Retinal pigment epithelial cell (primary cell): Measurements from ENCODE around the gene PSME3.
"Not testable (repeated sequence)": the region's sequence is repeated elsewhere in the genome, so short reads cannot be mapped to it uniquely, and the experiment has no call there.

Experiments used
- DNase-seq: peaks from one replicate; pipeline ENCODE4 v3.0.0-alpha.2; 2010; ENCODE audit warnings: low read depth
- H3K4me3 ChIP-seq: 2 replicates; pipeline ENCODE4 v1.5.1; 2011; ENCODE audit warnings: mild to moderate bottlenecking, low read length, control low read depth, moderate library complexity
- CTCF ChIP-seq: conservative IDR thresholded peaks from 2 replicates; pipeline ENCODE4 v1.5.1; 2011; ENCODE audit warnings: low read depth, low read length, control low read depth, inconsistent platforms

Gene PSME3

GRCh38 chr17:42872251-42872965, 39.2 kb downstream of the PSME3 start:
- no peak for TF ChIP-seq CTCF
- no peak overlapping the region for H3K4me3 ChIP-seq
- no peak for DNase-seq

DNA sequence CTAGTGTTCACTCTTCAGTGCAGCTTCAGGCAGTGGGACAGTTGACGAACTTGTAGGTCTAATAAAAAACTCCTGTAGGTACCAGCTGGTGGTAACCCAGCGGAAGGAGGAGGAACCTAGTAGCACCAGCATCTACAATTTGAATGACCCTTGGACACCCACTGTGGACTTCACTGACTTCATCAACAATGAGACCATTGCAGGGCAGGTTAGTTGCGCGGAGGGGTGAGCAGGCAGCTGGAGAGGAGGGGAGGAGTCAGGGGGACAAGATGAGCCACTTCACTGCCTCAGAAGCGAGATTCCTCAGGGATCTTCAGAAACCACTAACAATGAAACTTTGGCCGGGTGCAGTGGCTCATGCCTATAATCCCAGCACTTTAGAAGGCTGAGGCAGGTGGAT, 40.1 kb downstream of the PSME3 start:
- no peak overlapping the region for H3K4me3 ChIP-seq
- no peak for DNase-seq
- no peak for TF ChIP-seq CTCF

DNA sequence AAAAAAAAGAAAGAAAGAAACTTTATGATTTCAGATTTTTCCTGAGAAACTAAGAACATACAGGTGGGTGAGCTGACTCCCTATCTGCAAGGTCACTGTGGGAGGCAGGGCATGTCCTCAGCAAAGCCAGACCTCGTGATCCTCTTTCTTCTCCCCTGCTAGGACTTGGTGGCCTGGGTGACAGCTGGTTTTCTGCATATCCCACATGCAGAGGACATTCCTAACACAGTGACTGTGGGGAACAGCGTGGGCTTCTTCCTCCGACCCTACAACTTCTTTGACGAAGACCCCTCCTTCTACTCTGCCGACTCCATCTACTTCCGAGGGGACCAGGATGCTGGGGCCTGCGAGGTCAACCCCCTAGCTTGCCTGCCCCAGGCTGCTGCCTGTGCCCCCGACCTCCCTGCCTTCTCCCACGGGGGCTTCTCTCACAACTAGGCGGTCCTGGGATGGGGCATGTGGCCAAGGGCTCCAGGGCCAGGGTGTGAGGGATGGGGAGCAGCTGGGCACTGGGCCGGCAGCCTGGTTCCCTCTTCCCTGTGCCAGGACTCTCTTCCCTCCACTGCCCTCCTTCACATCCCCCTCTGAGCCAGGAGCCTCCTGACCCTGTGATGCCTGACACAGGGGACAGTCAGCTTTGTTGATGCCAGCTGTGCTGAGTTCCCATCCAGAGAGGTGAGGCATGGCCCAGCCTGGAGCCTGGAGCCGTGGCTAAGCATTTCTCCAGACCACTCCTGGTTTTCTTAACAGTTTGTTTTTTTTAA, 40.9 kb downstream of the PSME3 start:
- not testable (repeated sequence) for DNase-seq, H3K4me3 ChIP-seq

DNA sequence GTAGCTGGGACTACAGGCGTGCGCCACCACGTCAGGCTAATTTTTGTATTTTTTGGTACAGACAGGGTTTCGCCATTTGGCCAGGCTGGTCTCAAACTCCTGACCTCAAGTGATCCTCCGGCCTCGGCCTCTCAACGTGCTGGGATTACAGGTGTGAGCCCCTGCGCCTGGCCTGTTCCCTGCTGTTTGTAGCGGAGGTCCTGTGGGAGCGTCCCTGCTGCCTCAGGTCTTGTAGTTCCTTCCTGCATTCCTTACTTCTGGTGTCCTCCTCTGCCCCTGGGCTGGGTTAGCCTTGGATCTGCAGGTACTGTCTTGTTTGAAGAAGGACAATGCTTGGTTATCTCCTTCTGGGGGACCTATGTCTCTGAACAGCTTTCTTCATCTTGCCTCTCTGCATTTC, 43.8 kb downstream of the PSME3 start:
- no peak overlapping the region for H3K4me3 ChIP-seq
- DNase-seq: no peak
- TF ChIP-seq CTCF: no peak

GRCh38 chr17:42878123-42878880, 45.1 kb downstream of the PSME3 start:
- H3K4me3 ChIP-seq: no peak overlapping the region
- DNase-seq: no peak
- TF ChIP-seq CTCF: no peak

DNA sequence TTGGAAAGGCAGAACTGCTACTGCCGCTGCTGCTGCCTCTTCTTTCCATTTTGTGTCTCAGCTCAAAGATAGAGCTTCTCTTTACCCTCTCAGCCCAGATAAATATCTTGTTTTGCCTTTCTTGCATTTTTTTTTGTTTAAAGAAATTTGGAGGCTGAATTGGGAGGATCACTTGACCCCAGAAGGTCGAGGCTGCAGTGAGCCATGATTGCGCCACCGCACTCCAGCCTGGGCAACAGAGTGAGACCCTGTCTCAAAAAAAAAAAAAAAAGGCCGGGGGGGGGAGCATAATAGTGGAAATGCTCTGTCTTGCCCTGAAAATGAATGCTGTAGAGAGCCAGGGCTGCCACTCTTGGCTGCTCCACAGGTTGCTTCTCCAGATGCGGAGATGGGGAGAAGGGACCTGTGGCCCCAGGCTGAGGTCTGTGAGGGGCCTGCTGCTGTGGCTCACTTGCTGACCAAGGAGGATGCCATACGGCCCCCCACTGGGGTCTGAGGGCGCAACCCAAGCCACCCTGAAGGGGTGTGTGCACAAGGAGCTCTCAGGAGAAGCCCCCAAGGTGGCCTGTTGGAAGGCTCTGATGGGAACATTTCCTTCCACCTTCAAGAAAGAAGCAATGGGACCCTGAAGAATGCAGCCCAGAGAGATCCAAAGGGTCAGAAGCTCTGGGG, 45.9 kb downstream of the PSME3 start:
- DNase-seq: no peak
- no peak for TF ChIP-seq CTCF
- H3K4me3 ChIP-seq: no peak overlapping the region

GRCh38 chr17:42879596-42879985, 46.4 kb downstream of the PSME3 start:
- no peak overlapping the region for H3K4me3 ChIP-seq
- DNase-seq: no peak
- TF ChIP-seq CTCF: no peak
